HepG2 (cell line): Measurements from ENCODE around the gene SFXN5. TPM values are rescaled to one million over a fixed set of nuclear protein-coding genes. Genes with fewer than 3 reads are reported as not detected.

Experiments used
- ARID2 ChIP-seq: sonication (generic); formaldehyde crosslinking; IDR thresholded peaks from 2 replicates; pipeline ENCODE4 v1.8.1; 2022; ENCODE audit warnings: mild to moderate bottlenecking, missing genetic modification reagents, borderline replicate concordance
- CHCHD3 ChIP-seq: sonication (generic); formaldehyde crosslinking; IDR thresholded peaks from 2 replicates; pipeline ENCODE4 v1.8.0; 2022; ENCODE audit warnings: mild to moderate bottlenecking, missing genetic modification reagents, moderate library complexity
- FIP1L1 ChIP-seq: fragments of 200-400 bp; formaldehyde crosslinking; IDR thresholded peaks from 2 replicates; pipeline ENCODE4 v1.6.1; 2018; ENCODE audit warnings: low read depth, mild to moderate bottlenecking, low read length, moderate library complexity, borderline replicate concordance; ENCODE audit not compliant: insufficient read depth
- FOSL1 ChIP-seq: sonication (generic); formaldehyde crosslinking; IDR thresholded peaks from 2 replicates; pipeline ENCODE4 v1.9.0; 2021; ENCODE audit warnings: missing genetic modification reagents, borderline replicate concordance
- HES4 ChIP-seq: sonication (generic); formaldehyde crosslinking; IDR thresholded peaks from 2 replicates; pipeline ENCODE4 v1.9.0; 2021; ENCODE audit warnings: mild to moderate bottlenecking, missing genetic modification reagents, borderline replicate concordance
- IRX3 ChIP-seq: sonication (generic); formaldehyde crosslinking; IDR thresholded peaks from 2 replicates; pipeline ENCODE4 v1.8.1; 2023; ENCODE audit warnings: mild to moderate bottlenecking, low read depth, missing genetic modification reagents, borderline replicate concordance
- MBNL3 ChIP-seq: fragments of 250-450 bp; sonication (Bioruptor Pico); conservative IDR thresholded peaks from 2 replicates; pipeline ENCODE4 v1.8.0; 2022; ENCODE audit warnings: mild to moderate bottlenecking, inconsistent platforms
- PAWR ChIP-seq: sonication (generic); formaldehyde crosslinking; IDR thresholded peaks from 2 replicates; pipeline ENCODE4 v1.4.0; 2020; ENCODE audit warnings: missing genetic modification reagents, mild to moderate bottlenecking, borderline replicate concordance
- POLR2A ChIP-seq, 2 experiments: IDR thresholded peaks; 2 replicates each; pipeline ENCODE4 v1.6.1; 2011; ENCODE audit warnings: low read depth in 2 of 2, low read length in 2 of 2, mild to moderate bottlenecking in 1 of 2, moderate library complexity in 1 of 2; ENCODE audit not compliant: insufficient read depth in 1 of 2
- PRDM15 ChIP-seq: sonication (generic); formaldehyde crosslinking; IDR thresholded peaks from 2 replicates; pipeline ENCODE4 v1.4.0; 2020; ENCODE audit warnings: missing genetic modification reagents
- SOX5 ChIP-seq: IDR thresholded peaks from 2 replicates; pipeline ENCODE4 v1.6.1; 2016; ENCODE audit warnings: borderline replicate concordance
- SP2 ChIP-seq: sonication (generic); formaldehyde crosslinking; IDR thresholded peaks from 2 replicates; pipeline ENCODE4 v1.5.1; 2020; ENCODE audit warnings: mild to moderate bottlenecking, missing genetic modification reagents
- TRAFD1 ChIP-seq: sonication (generic); formaldehyde crosslinking; IDR thresholded peaks from 2 replicates; pipeline ENCODE4 v1.5.1; 2020; ENCODE audit warnings: missing genetic modification reagents, mild to moderate bottlenecking, borderline replicate concordance
- ZBTB34 ChIP-seq: sonication (generic); formaldehyde crosslinking; IDR thresholded peaks from 2 replicates; pipeline ENCODE4 v1.8.0; 2022; ENCODE audit warnings: mild to moderate bottlenecking, missing genetic modification reagents
- ZBTB8A ChIP-seq: sonication (generic); formaldehyde crosslinking; IDR thresholded peaks from 2 replicates; pipeline ENCODE4 v1.4.0; 2020; ENCODE audit warnings: mild to moderate bottlenecking, low read depth, missing genetic modification reagents, borderline replicate concordance
- ZFP90 ChIP-seq: sonication (generic); formaldehyde crosslinking; IDR thresholded peaks from 2 replicates; pipeline ENCODE4 v1.8.0; 2022; ENCODE audit warnings: missing genetic modification reagents, mild to moderate bottlenecking, inconsistent platforms, borderline replicate concordance
- ZNF124 ChIP-seq: sonication (generic); formaldehyde crosslinking; IDR thresholded peaks from 2 replicates; pipeline ENCODE4 v1.4.0; 2020; ENCODE audit warnings: missing genetic modification reagents
- ZNF292 ChIP-seq: sonication (generic); formaldehyde crosslinking; IDR thresholded peaks from 2 replicates; pipeline ENCODE4 v1.8.1; 2022; ENCODE audit warnings: mild to moderate bottlenecking, low read depth, missing genetic modification reagents, borderline replicate concordance
- ZNF550 ChIP-seq: sonication (generic); formaldehyde crosslinking; IDR thresholded peaks from 2 replicates; pipeline ENCODE4 v1.4.0; 2020; ENCODE audit warnings: mild to moderate bottlenecking, missing genetic modification reagents, borderline replicate concordance
- ZNF567 ChIP-seq: sonication (generic); formaldehyde crosslinking; IDR thresholded peaks from 2 replicates; pipeline ENCODE4 v1.8.1; 2023; ENCODE audit warnings: mild to moderate bottlenecking, missing genetic modification reagents, borderline replicate concordance
- ZNF605 ChIP-seq: sonication (generic); formaldehyde crosslinking; IDR thresholded peaks from 2 replicates; pipeline ENCODE4 v1.8.0; 2022; ENCODE audit warnings: mild to moderate bottlenecking, missing genetic modification reagents
- ZNF672 ChIP-seq: sonication (generic); formaldehyde crosslinking; IDR thresholded peaks from 2 replicates; pipeline ENCODE4 v1.8.1; 2022; ENCODE audit warnings: missing genetic modification reagents
- ZNF790 ChIP-seq: sonication (generic); formaldehyde crosslinking; IDR thresholded peaks from 2 replicates; pipeline ENCODE4 v1.8.0; 2022; ENCODE audit warnings: missing genetic modification reagents, mild to moderate bottlenecking, borderline replicate concordance
- ZNF792 ChIP-seq: IDR thresholded peaks from 2 replicates; pipeline ENCODE4 v1.6.1; 2016
- ZNF878 ChIP-seq: sonication (generic); formaldehyde crosslinking; IDR thresholded peaks from 2 replicates; pipeline ENCODE4 v1.8.1; 2023; ENCODE audit warnings: mild to moderate bottlenecking, missing genetic modification reagents, moderate library complexity
- polyA plus RNA-seq, 8 experiments: library from polyadenylated mRNA; depleted of rRNA in 3 of 8; stranded (reverse) in 7 of 8; unstranded in 1 of 8; fragments of >200 nt; fragmentation: Illumina TruSeq in 4 of 8; extraction: Trizol in 4 of 8; gene quantifications; 2 replicates each; pipeline versions ENCODE4 v1.2.1 to v1.2.3, GENCODE V29; 2011 to 2016; ENCODE audit warnings: low read depth in 4 of 8, missing spikeins in 1 of 8, mixed read lengths in 1 of 8; ENCODE audit not compliant: insufficient read depth in 1 of 8
- total RNA-seq, 5 experiments: library from RNA; depleted of rRNA; stranded (reverse); fragments of >200 nt; fragmentation: Illumina TruSeq; extraction: Trizol; gene quantifications; 2 replicates each; pipeline ENCODE4 v1.2.3, GENCODE V29; 2016; ENCODE audit warnings: low read depth in 1 of 5

The SFXN5 gene
- total and polyA plus RNA-seq, 2 of the 13 experiments (the other 11 are each of a cell fraction or from before 2014, with no cell fraction given): 34.9 to 37.4 TPM

GRCh38 chr2:72916743-72917137 is 154.8 kb downstream of the SFXN5 start (continued):
- TF ChIP-seq PAWR (CRISPR knock-in tag) (no peak), ZBTB34 (no peak), MBNL3 (no peak), ZNF292 (CRISPR knock-in tag) (no peak), ZFP90 (CRISPR knock-in tag) (peak; percentile 35; the same call in 1 of the 2 replicates), ZNF878 (CRISPR knock-in tag) (no peak), ARID2 (CRISPR knock-in tag) (no peak), ZNF567 (CRISPR knock-in tag) (no peak), ZNF124 (CRISPR knock-in tag) (no peak), ZNF790 (CRISPR knock-in tag) (0 out of 2 replicates have a peak, but pooled peaks have one; percentile 20), HES4 (CRISPR knock-in tag) (peak; percentile 31; the same call in 1 of the 2 replicates), CHCHD3 (CRISPR knock-in tag) (no peak), PRDM15 (CRISPR knock-in tag) (no peak), TRAFD1 (CRISPR knock-in tag) (no peak), ZNF550 (CRISPR knock-in tag) (no peak), SP2 (CRISPR knock-in tag) (no peak), IRX3 (CRISPR knock-in tag) (no peak), ZNF792 (no peak), POLR2A (IDR thresholded peaks at IDR 0.05; ENCODE audit: insufficient read depth in 1 of 2, low read depth in 2 of 2, low read length in 2 of 2) (no peak), ZBTB8A (no peak), FIP1L1 (no peak), ZNF605 (CRISPR knock-in tag) (no peak), FOSL1 (CRISPR knock-in tag) (peak; percentile 31; the same call in 1 of the 2 replicates), SOX5 (CRISPR knock-in tag) (no peak), ZNF672 (CRISPR knock-in tag) (no peak)
